Mucosa of descending colon (tissue), 3 donors: ENCODE data around the gene KASH5. TPM values are rescaled to one million over a fixed set of nuclear protein-coding genes. Genes with fewer than 3 reads are reported as not detected.
A peak's percentile ranks its signal among the peaks of the same experiment; 100 is the strongest.

Source experiments
- ATAC-seq: fragments of 200-7000 bp; cut with Tn5 transposase; one replicate; pipeline ENCODE4 v1.9.1; 2020; ENCODE audit warnings: mild to moderate bottlenecking, moderate library complexity
- DNase-seq, 3 donors: peaks; one replicate each; pipeline ENCODE4 v3.0.0-alpha.2; 2020
- H3K36me3 ChIP-seq: fragments of 200-600 bp; one replicate; pipeline ENCODE4 v1.8.0; 2021; ENCODE audit warnings: low read depth, mild to moderate bottlenecking
- H3K4me1 ChIP-seq: fragments of 200-600 bp; one replicate; pipeline ENCODE4 v1.8.0; 2021; ENCODE audit warnings: low read depth, mild to moderate bottlenecking
- H3K4me3 ChIP-seq: fragments of 200-600 bp; one replicate; pipeline ENCODE4 v1.8.0; 2021; ENCODE audit warnings: mild to moderate bottlenecking
- H3K9me3 ChIP-seq: fragments of 200-600 bp; one replicate; pipeline ENCODE4 v1.8.0; 2021; ENCODE audit warnings: mild to moderate bottlenecking
- CTCF ChIP-seq: fragments of 200-600 bp; IDR thresholded peaks from one replicate; pipeline ENCODE4 v1.8.0; 2022; ENCODE audit warnings: antibody characterized with exemption, mild to moderate bottlenecking
- intact Hi-C, 2 donors: fragments of 100-400 bp; cut with DNase I in 1 of 2; cut with micrococcal nuclease in 1 of 2; formaldehyde crosslinking; loops; one replicate each; pipeline versions ENCODE4 v1.11.0 to v1.11.1; 2022; cut with DNase I, micrococcal nuclease
- total RNA-seq, 3 donors: library from RNA; stranded (reverse); fragmentation: NEBNext Ultra II Directional in 2 of 3; extraction: Animal tissue kit (Norgen Biotek cat#: 25700) in 2 of 3; gene quantifications; one replicate each; pipeline versions ENCODE4 v1.2.1 to v1.2.4, GENCODE V29; 2021 to 2023
- donor health status: DM: no; HTN: no; CAD: no; lungs with moderate emphysema.
- donor health status: DM: no; HTN: no; CAD: no.
- donor health status: DM: no; HTN: yes; CAD: no.

Gene KASH5
- total RNA-seq, 3 donors from 2014 or later = not detected

GRCh38 chr19:49417088-49417487 is 29.0 kb downstream of the KASH5 start:
- Histone ChIP-seq H3K4me3 (no peak overlapping the region), H3K36me3 (no peaks in the 10 kb centered on the region), H3K4me1 (no peaks in the 10 kb centered on the region), H3K9me3 (no peaks in the 10 kb centered on the region)
- DNase-seq (no peak), ATAC-seq (no peak)
- intact Hi-C loops = no loop called here
- TF ChIP-seq CTCF = no peak

GRCh38 chr19:49418511-49418910 is 30.5 kb downstream of the KASH5 start:
- DNase-seq = no peak
- no peak for TF ChIP-seq CTCF
- intact Hi-C loops = no loop called here
- H3K36me3 ChIP-seq = no peaks in the 10 kb centered on the region
- H3K9me3 ChIP-seq = no peaks in the 10 kb centered on the region
- no peak for ATAC-seq
- H3K4me3 ChIP-seq = no peak overlapping the region
- peaks cover 5% of the 10 kb centered on the region for H3K4me1 ChIP-seq

- no peak for DNase-seq
- Histone ChIP-seq H3K9me3 (no peaks in the 10 kb centered on the region), H3K4me1 (peaks cover 5% of the 10 kb centered on the region), H3K4me3 (no peak overlapping the region), H3K36me3 (no peaks in the 10 kb centered on the region)
- intact Hi-C loops = no loop called here
- ATAC-seq = no peak
- TF ChIP-seq CTCF = no peak
Measured at GRCh38 chr19:49419173-49419572, 31.1 kb downstream of the KASH5 start.

GRCh38 chr19:49420227-49420626 is 32.2 kb downstream of the KASH5 start:
- no peak for TF ChIP-seq CTCF
- no peak overlapping the region for H3K4me3 ChIP-seq

GRCh38 chr19:49421039-49421877 is 33.2 kb downstream of the KASH5 start:
- Histone ChIP-seq H3K36me3 (no peaks in the 10 kb centered on the region), H3K9me3 (no peaks in the 10 kb centered on the region), H3K4me3 (no peak overlapping the region), H3K4me1 (peaks cover 5% of the 10 kb centered on the region)
- TF ChIP-seq CTCF = no peak
- DNase-seq (peak in 2 of 3 donors; percentile 56 to 66), ATAC-seq (peak; percentile 74)
- intact Hi-C loops = no loop called here

More at GRCh38 chr19:49420227-49420626, 32.2 kb downstream of the KASH5 start:
- Histone ChIP-seq H3K4me1 (peaks cover 5% of the 10 kb centered on the region), H3K9me3 (no peaks in the 10 kb centered on the region), H3K36me3 (no peaks in the 10 kb centered on the region)
- DNase-seq = no peak
- intact Hi-C loops = no loop called here
- ATAC-seq = no peak
